Measurements from ENCODE around the gene ARHGAP42. TPM values are rescaled to one million over a fixed set of nuclear protein-coding genes. Genes with fewer than 3 reads are reported as not detected.

Gene ARHGAP42
- total and polyA plus RNA-seq, 4 donors, result 4.1 to 15.8 (median 10.9) TPM

- no peak for DNase-seq
- Histone ChIP-seq H3K4me1 (ENCODE audit: control insufficient read depth in 1 of 2, insufficient read depth in 2 of 2, low read length in 2 of 2) (no peaks in the 10 kb centered on the region), H3K4me3 (ENCODE audit: low read length in 2 of 2) (no peak overlapping the region), H3K36me3 (ENCODE audit: control insufficient read depth in 1 of 2, insufficient read depth in 2 of 2, low read length in 1 of 2) (no peaks in the 10 kb centered on the region), H3K9me3 (ENCODE audit: control insufficient read depth, low read length) (no peaks in the 10 kb centered on the region), H3K27me3 (ENCODE audit: control insufficient read depth in 1 of 2, insufficient read depth in 2 of 2, low read length in 1 of 2) (no peaks in the 10 kb centered on the region), H3K27ac (ENCODE audit: low read depth in 1 of 2, low read length in 2 of 2) (no peak overlapping the region)
- intact Hi-C loops (cut with DNase I), result loop anchor here in 1 of 2 donors (10.0 kb wide), 1 partner anchor 90 kb away; no protein-coding TSS in a partner anchor
- ATAC-seq (ENCODE audit: low FRiP score), result no peak
- WGBS, 2 donors, result 89 to 92% methylated on average over 4 of the region's 4 CpGs
These were observed 11.9 kb upstream of the ARHGAP42 start for GRCh38 chr11:100675115-100675650.

DNA sequence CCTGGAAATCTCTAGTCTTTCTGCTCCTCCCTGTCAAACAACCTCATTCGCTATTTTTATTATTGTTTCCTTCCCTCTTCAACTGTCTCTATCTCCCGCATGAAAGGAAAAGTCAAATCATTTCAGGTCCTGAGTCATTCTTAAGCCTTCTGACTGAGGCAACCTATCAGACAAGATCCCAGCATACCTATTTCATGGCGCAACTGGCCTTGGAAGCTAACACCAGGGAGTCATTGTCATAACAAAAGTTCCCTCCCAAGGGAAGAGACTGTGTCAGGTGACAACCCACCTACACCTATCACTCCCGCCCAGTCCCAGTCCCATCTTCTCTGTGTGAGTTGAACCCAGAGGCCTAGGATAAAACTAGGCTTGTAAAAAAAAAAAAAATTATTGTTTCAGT is 10.2 kb upstream of the ARHGAP42 start:
- intact Hi-C loops (cut with DNase I), result loop anchor here in 1 of 2 donors (10.0 kb wide), 1 partner anchor 92 kb away; no protein-coding TSS in a partner anchor
- DNase-seq (no peak), ATAC-seq (ENCODE audit: low FRiP score) (no peak)
- H3K27me3 ChIP-seq (ENCODE audit: control insufficient read depth in 1 of 2, insufficient read depth in 2 of 2, low read length in 1 of 2), result no peaks in the 10 kb centered on the region
- H3K9me3 ChIP-seq (ENCODE audit: control insufficient read depth, low read length), result no peaks in the 10 kb centered on the region
- H3K27ac ChIP-seq (ENCODE audit: low read depth in 1 of 2, low read length in 2 of 2), result no peak overlapping the region
- 92 to 93% methylated on average over 4 of the region's 4 CpGs for WGBS, 2 donors
- H3K4me3 ChIP-seq (ENCODE audit: low read length in 2 of 2), result no peak overlapping the region
- no peaks in the 10 kb centered on the region for H3K4me1 ChIP-seq (ENCODE audit: control insufficient read depth in 1 of 2, insufficient read depth in 2 of 2, low read length in 2 of 2)
- no peaks in the 10 kb centered on the region for H3K36me3 ChIP-seq (ENCODE audit: control insufficient read depth in 1 of 2, insufficient read depth in 2 of 2, low read length in 1 of 2)

DNA sequence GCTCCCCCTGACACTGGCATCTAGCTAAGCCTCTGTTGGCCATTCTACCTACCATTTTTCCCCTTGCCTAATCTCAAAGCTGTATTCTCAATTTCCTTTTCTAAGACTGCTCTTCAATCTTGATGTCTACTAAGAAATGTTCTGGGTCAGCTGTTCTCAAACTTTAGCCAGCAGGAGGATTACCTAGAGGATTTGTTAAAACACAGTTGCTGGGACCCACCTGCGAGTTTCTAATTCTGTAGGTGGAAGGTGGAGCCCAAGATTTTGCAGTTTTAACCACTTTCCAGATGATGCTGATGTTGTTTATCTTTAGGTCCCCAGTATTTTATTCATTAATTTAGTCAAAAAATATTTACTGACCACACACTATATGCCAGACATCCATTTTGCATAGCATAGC is 9.3 kb upstream of the ARHGAP42 start:
- WGBS, 2 donors, result 95 to 98% methylated on average over 1 of the region's 1 CpG
- Histone ChIP-seq H3K4me3 (ENCODE audit: low read length in 2 of 2) (no peak overlapping the region), H3K4me1 (ENCODE audit: control insufficient read depth in 1 of 2, insufficient read depth in 2 of 2, low read length in 2 of 2) (no peaks in the 10 kb centered on the region), H3K27me3 (ENCODE audit: control insufficient read depth in 1 of 2, insufficient read depth in 2 of 2, low read length in 1 of 2) (no peaks in the 10 kb centered on the region), H3K27ac (ENCODE audit: low read depth in 1 of 2, low read length in 2 of 2) (no peak overlapping the region), H3K9me3 (ENCODE audit: control insufficient read depth, low read length) (no peaks in the 10 kb centered on the region), H3K36me3 (ENCODE audit: control insufficient read depth in 1 of 2, insufficient read depth in 2 of 2, low read length in 1 of 2) (no peaks in the 10 kb centered on the region)
- DNase-seq (no peak), ATAC-seq (ENCODE audit: low FRiP score) (no peak)
- intact Hi-C loops (cut with DNase I), result loop anchor here (2.0 to 10.0 kb wide), 2 partner anchors 93 to 181 kb away; no protein-coding TSS in a partner anchor

DNA sequence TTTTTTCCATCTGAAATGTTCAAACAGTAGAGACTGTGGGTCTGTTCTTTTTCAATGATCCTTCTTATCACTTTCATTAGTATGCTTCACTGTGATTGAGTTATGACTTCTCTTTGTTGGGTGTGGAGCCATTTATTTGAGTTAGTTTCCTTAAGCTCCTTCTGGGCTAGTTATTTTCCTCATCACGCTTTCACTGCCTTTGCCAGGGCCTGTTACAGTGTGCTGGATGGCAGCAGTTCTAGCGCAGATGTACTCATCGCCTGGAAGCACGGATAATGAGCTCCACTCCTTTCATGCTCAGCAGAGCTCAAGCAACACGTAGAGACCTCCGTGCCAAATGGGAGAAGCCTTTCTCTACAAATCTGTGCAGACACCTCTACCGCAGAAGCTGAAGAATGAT is 7.0 kb upstream of the ARHGAP42 start:
- Histone ChIP-seq H3K36me3 (ENCODE audit: control insufficient read depth in 1 of 2, insufficient read depth in 2 of 2, low read length in 1 of 2) (no peaks in the 10 kb centered on the region), H3K27ac (ENCODE audit: low read depth in 1 of 2, low read length in 2 of 2) (no peak overlapping the region), H3K4me3 (ENCODE audit: low read length in 2 of 2) (no peak overlapping the region), H3K27me3 (ENCODE audit: control insufficient read depth in 1 of 2, insufficient read depth in 2 of 2, low read length in 1 of 2) (no peaks in the 10 kb centered on the region), H3K9me3 (ENCODE audit: control insufficient read depth, low read length) (no peaks in the 10 kb centered on the region), H3K4me1 (ENCODE audit: control insufficient read depth in 1 of 2, insufficient read depth in 2 of 2, low read length in 2 of 2) (no peaks in the 10 kb centered on the region)
- 90 to 91% methylated on average over 7 of the region's 7 CpGs for WGBS, 2 donors
- DNase-seq, result no peak
- no peak for ATAC-seq (ENCODE audit: low FRiP score)
- intact Hi-C loops (cut with DNase I), result loop anchor here in 1 of 2 donors (5.0 kb wide), 1 partner anchor 247 kb away; no protein-coding TSS in a partner anchor

DNA sequence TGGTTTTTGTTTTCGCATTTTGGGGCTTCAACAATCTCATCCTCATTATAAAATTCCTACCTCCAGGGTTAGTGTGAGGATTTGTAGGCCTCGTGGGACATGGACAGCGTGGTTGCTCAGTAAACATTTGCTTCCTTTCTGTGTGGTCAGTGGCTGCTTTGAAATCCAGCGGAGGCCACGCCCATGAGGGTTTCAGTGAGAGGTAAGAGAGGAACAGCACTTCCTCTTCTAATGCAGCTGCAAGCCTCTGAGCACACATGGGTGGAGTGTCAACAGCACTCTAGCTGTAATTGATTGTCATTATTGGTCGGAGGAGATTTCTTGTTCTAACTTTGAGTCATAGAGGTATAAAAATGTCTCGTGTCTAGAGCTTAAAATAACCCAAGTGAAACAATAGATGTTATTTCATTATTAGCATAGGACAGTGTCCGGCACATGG is 6.0 kb upstream of the ARHGAP42 start:
- Histone ChIP-seq H3K9me3 (ENCODE audit: control insufficient read depth, low read length) (no peaks in the 10 kb centered on the region), H3K4me1 (ENCODE audit: control insufficient read depth in 1 of 2, insufficient read depth in 2 of 2, low read length in 2 of 2) (no peaks in the 10 kb centered on the region), H3K27me3 (ENCODE audit: control insufficient read depth in 1 of 2, insufficient read depth in 2 of 2, low read length in 1 of 2) (no peaks in the 10 kb centered on the region), H3K4me3 (ENCODE audit: low read length in 2 of 2) (no peak overlapping the region), H3K27ac (ENCODE audit: low read depth in 1 of 2, low read length in 2 of 2) (no peak overlapping the region), H3K36me3 (ENCODE audit: control insufficient read depth in 1 of 2, insufficient read depth in 2 of 2, low read length in 1 of 2) (no peaks in the 10 kb centered on the region)
- ATAC-seq (ENCODE audit: low FRiP score) (no peak), DNase-seq (peak in 1 of 2 donors; percentile 77)
- 66 to 67% methylated on average over 8 of the region's 8 CpGs for WGBS, 2 donors
- intact Hi-C loops (cut with DNase I), result loop anchor here in 1 of 2 donors (5.0 kb wide), 1 partner anchor 246 kb away; no protein-coding TSS in a partner anchor

GRCh38 chr11:100682247-100682969 is 4.7 kb upstream of the ARHGAP42 start:
- no peaks in the 10 kb centered on the region for H3K4me1 ChIP-seq (ENCODE audit: control insufficient read depth in 1 of 2, insufficient read depth in 2 of 2, low read length in 2 of 2)
- intact Hi-C loops (cut with DNase I), result loop anchor here (2.0 to 5.0 kb wide), 3 partner anchors 172 to 248 kb away; no protein-coding TSS in a partner anchor
- WGBS, 2 donors, result 65 to 66% methylated on average over 2 of the region's 2 CpGs
- no peak for ATAC-seq (ENCODE audit: low FRiP score)
- no peak overlapping the region for H3K27ac ChIP-seq (ENCODE audit: low read depth in 1 of 2, low read length in 2 of 2)
- DNase-seq, result no peak
- no peak overlapping the region for H3K4me3 ChIP-seq (ENCODE audit: low read length in 2 of 2)
- H3K36me3 ChIP-seq (ENCODE audit: control insufficient read depth in 1 of 2, insufficient read depth in 2 of 2, low read length in 1 of 2), result no peaks in the 10 kb centered on the region
- H3K9me3 ChIP-seq (ENCODE audit: control insufficient read depth, low read length), result no peaks in the 10 kb centered on the region
- H3K27me3 ChIP-seq (ENCODE audit: control insufficient read depth in 1 of 2, insufficient read depth in 2 of 2, low read length in 1 of 2), result no peaks in the 10 kb centered on the region

- Histone ChIP-seq H3K9me3 (ENCODE audit: control insufficient read depth, low read length) (no peaks in the 10 kb centered on the region), H3K27ac (ENCODE audit: low read depth in 1 of 2, low read length in 2 of 2) (no peak overlapping the region), H3K4me1 (ENCODE audit: control insufficient read depth in 1 of 2, insufficient read depth in 2 of 2, low read length in 2 of 2) (no peaks in the 10 kb centered on the region), H3K4me3 (ENCODE audit: low read length in 2 of 2) (no peak overlapping the region), H3K27me3 (ENCODE audit: control insufficient read depth in 1 of 2, insufficient read depth in 2 of 2, low read length in 1 of 2) (no peaks in the 10 kb centered on the region), H3K36me3 (ENCODE audit: control insufficient read depth in 1 of 2, insufficient read depth in 2 of 2, low read length in 1 of 2) (no peaks in the 10 kb centered on the region)
- ATAC-seq (ENCODE audit: low FRiP score), result no peak
- no peak for DNase-seq
- 70 to 77% methylated on average over 3 of the region's 3 CpGs for WGBS, 2 donors
- intact Hi-C loops (cut with DNase I), result loop anchor here (2.0 to 5.0 kb wide), 3 partner anchors 172 to 248 kb away; no protein-coding TSS in a partner anchor
These were observed 4.0 kb upstream of the ARHGAP42 start for GRCh38 chr11:100683126-100683525.

DNA sequence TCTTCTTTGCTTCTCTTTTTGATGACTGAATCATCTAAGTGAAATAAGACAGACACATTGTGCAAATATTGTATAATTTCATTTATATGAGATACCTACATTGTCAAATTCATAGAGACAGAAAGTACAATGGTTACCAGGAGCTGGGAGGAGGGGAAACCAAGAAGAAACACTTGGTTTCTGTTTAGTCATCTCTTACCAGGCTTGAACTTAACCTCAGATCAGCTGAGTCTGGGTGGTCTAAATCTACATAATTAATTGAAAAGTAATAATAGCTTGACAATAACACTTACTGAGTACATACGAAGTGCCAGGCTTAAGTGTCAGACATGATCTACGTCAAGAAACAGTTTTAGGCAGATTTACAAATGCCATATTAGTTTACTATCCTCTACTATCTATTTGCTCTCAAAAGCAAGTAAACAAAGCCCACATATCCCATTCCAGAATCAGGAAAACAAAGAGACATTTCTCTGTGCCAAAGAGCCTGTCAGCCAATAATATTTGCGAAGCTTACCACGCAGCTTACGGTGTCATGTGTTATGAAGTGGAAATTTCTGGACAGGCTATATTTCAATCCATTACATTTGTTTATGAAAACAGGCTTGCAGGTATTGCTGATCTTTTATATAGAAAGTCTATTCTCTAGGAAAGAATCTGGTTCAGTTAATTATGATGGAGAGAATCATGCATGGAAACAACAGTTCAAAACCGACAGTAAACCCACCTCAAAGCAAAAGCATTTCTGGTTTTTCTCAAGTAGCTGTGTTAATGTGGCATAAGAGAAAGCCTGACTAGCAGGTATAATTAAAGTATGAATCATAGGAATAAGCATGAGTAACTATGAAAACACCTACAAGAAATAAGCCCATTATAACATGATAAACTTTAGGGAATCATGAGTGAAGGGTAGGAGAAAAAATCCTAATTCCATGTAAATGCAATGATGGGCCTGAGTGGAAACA is 2.7 kb upstream of the ARHGAP42 start:
- no peaks in the 10 kb centered on the region for H3K4me1 ChIP-seq (ENCODE audit: control insufficient read depth in 1 of 2, insufficient read depth in 2 of 2, low read length in 2 of 2)
- 63 to 70% methylated on average over 6 of the region's 6 CpGs for WGBS, 2 donors
- H3K27ac ChIP-seq (ENCODE audit: low read depth in 1 of 2, low read length in 2 of 2), result peak overlapping the region in 1 of 2 donors; percentile 57

More for the DNA sequence above, 2.7 kb upstream of the ARHGAP42 start:
- Histone ChIP-seq H3K36me3 (ENCODE audit: control insufficient read depth in 1 of 2, insufficient read depth in 2 of 2, low read length in 1 of 2) (no peaks in the 10 kb centered on the region), H3K4me3 (ENCODE audit: low read length in 2 of 2) (no peak overlapping the region), H3K9me3 (ENCODE audit: control insufficient read depth, low read length) (no peaks in the 10 kb centered on the region), H3K27me3 (ENCODE audit: control insufficient read depth in 1 of 2, insufficient read depth in 2 of 2, low read length in 1 of 2) (no peaks in the 10 kb centered on the region)
- ATAC-seq (ENCODE audit: low FRiP score) (no peak), DNase-seq (no peak)
- intact Hi-C loops (cut with DNase I), result loop anchor here (2.0 to 5.0 kb wide), 3 partner anchors 53 to 243 kb away; no protein-coding TSS in a partner anchor
